Fibroblast of lung (primary cell): Measurements from ENCODE around the gene KCNK4.

Source experiments
- CTCF ChIP-seq, 2 donors: IDR thresholded peaks in 1 of 2; conservative IDR thresholded peaks in 1 of 2; 1 replicate in 1 of 2; 2 replicates in 1 of 2; pipeline ENCODE4 v1.5.1; 2011 to 2012; ENCODE audit warnings: low read length in 2 of 2, control low read depth in 1 of 2, inconsistent platforms in 1 of 2, low read depth in 1 of 2, mild to moderate bottlenecking in 1 of 2
- EZH2 ChIP-seq: IDR thresholded peaks from 2 replicates; pipeline ENCODE4 v1.5.1; 2012; ENCODE audit warnings: low read length, control low read depth, mild to moderate bottlenecking; ENCODE audit errors: missing control alignments

GRCh38 chr11:64303109-64304031 lies 12.3 kb downstream of the KCNK4 start:
- TF ChIP-seq CTCF (conservative IDR thresholded peaks at IDR 0.05 in 1 of 2, IDR thresholded peaks at IDR 0.05 in 1 of 2; ENCODE audit: low read depth in 1 of 2, low read length in 2 of 2), result no peak
- TF ChIP-seq EZH2, result no peak
